Cardiac septum (tissue), 1 donor: ENCODE measurements around the gene NDUFB11. TPM values are rescaled to one million over a fixed set of nuclear protein-coding genes. Genes with fewer than 3 reads are reported as not detected.
A peak's percentile ranks its signal among the peaks of the same experiment; 100 is the strongest.

Source experiments
- DNase-seq: peaks from one replicate; pipeline ENCODE4 v3.0.0-alpha.2; 2020; ENCODE audit warnings: low spot score
- intact Hi-C: fragments of 100-400 bp; cut with DNase I; formaldehyde crosslinking; loops from one replicate; pipeline ENCODE4 v1.14.0; 2022
- long read RNA-seq: library from polyadenylated mRNA; unstranded; transcript quantifications from one replicate; pipeline ENCODE4 v2.0.0, GENCODE V29; 2021
- total RNA-seq: library from RNA; stranded (reverse); fragmentation: NEBNext Ultra II Directional; extraction: Animal tissue kit (Norgen Biotek cat#: 25700); gene quantifications from one replicate; pipeline ENCODE4 v1.2.1, GENCODE V29; 2021
- donor health status: DM: no; HTN: no; CAD: no.

The NDUFB11 gene
- total RNA-seq, result 109 TPM
- long read RNA-seq, transcript NDUFB11-201 (3 exons, 948 nt), result minor isoform, 24 of 81 reads
- long read RNA-seq, transcript NDUFB11-202 (3 exons, 1,388 nt), result major isoform, 56 of 81 reads
- long read RNA-seq, partial matches to known transcripts, result 1 of 81 reads
- long read RNA-seq, other reads (novel, unspliced or antisense), result 0 of 81 reads

GRCh38 chrX:47144626-47145394, at the start of gene NDUFB11, which contains the start of gene RBM10:
NDUFB11 (minus strand) TSS chrX:47144702; CDS start chrX:47144679, 23 bp downstream.
RBM10 (plus strand) TSS chrX:47145221; CDS start chrX:47147482, 2,261 bp downstream.
- intact Hi-C loops, result no loop called here
- DNase-seq, result peak; percentile 96

- DNase-seq, result peak; percentile 98
- intact Hi-C loops, result loop anchor here (1.0 to 10.0 kb wide), 3 partner anchors 193 to 831 kb away; no protein-coding TSS in a partner anchor
These were observed 49.1 kb upstream of the NDUFB11 start, which contains the start of gene UBA1 for GRCh38 chrX:47193475-47194193. UBA1 (plus strand) TSS chrX:47193829; CDS start chrX:47198803, 4,974 bp downstream.

- DNase-seq, result no peak
- intact Hi-C loops, result loop anchor here (10.0 kb wide), 1 partner anchor 833 kb away; no protein-coding TSS in a partner anchor
These were observed 47.4 kb upstream of the NDUFB11 start for GRCh38 chrX:47191806-47192401.

GRCh38 chrX:47191331-47191730, 46.8 kb upstream of the NDUFB11 start:
- intact Hi-C loops, result loop anchor here (10.0 kb wide), 1 partner anchor 833 kb away; no protein-coding TSS in a partner anchor
- no peak for DNase-seq

- intact Hi-C loops, result loop anchor here (10.0 kb wide), 1 partner anchor 834 kb away; no protein-coding TSS in a partner anchor
These were observed 46.2 kb upstream of the NDUFB11 start for GRCh38 chrX:47190445-47191269.

GRCh38 chrX:47189906-47190305, 45.4 kb upstream of the NDUFB11 start:
- no peak for DNase-seq

More at GRCh38 chrX:47190445-47191269, 46.2 kb upstream of the NDUFB11 start:
- DNase-seq, result peak; percentile 92

GRCh38 chrX:47187106-47187677, 42.7 kb upstream of the NDUFB11 start:
- intact Hi-C loops, result no loop called here
- DNase-seq, result no peak

More at GRCh38 chrX:47189906-47190305, 45.4 kb upstream of the NDUFB11 start:
- intact Hi-C loops, result loop anchor here (10.0 kb wide), 1 partner anchor 835 kb away; no protein-coding TSS in a partner anchor

GRCh38 chrX:47186096-47186740, 41.7 kb upstream of the NDUFB11 start:
- no peak for DNase-seq
- intact Hi-C loops, result no loop called here

- no peak for DNase-seq
- intact Hi-C loops, result no loop called here
These were observed 40.7 kb upstream of the NDUFB11 start for GRCh38 chrX:47185241-47185640.

GRCh38 chrX:47184486-47184885, 40.0 kb upstream of the NDUFB11 start:
- intact Hi-C loops, result no loop called here
- DNase-seq, result no peak

- intact Hi-C loops, result no loop called here
- no peak for DNase-seq
These were observed 37.7 kb upstream of the NDUFB11 start for GRCh38 chrX:47182106-47182700.

GRCh38 chrX:47181301-47181700, 36.8 kb upstream of the NDUFB11 start:
- no peak for DNase-seq
- intact Hi-C loops, result no loop called here

- DNase-seq, result no peak
- intact Hi-C loops, result no loop called here
These were observed 35.8 kb upstream of the NDUFB11 start for GRCh38 chrX:47180346-47180745.

GRCh38 chrX:47179928-47180255, 35.4 kb upstream of the NDUFB11 start:
- intact Hi-C loops, result no loop called here

GRCh38 chrX:47179221-47179927, 34.9 kb upstream of the NDUFB11 start:
- DNase-seq, result peak; percentile 82
- intact Hi-C loops, result no loop called here

More at GRCh38 chrX:47179928-47180255, 35.4 kb upstream of the NDUFB11 start:
- DNase-seq, result no peak

- DNase-seq, result no peak
These were observed 33.8 kb upstream of the NDUFB11 start for GRCh38 chrX:47178337-47178736.

GRCh38 chrX:47177079-47177478, 32.6 kb upstream of the NDUFB11 start:
- intact Hi-C loops, result no loop called here
- peak; percentile 35 for DNase-seq

More at GRCh38 chrX:47178337-47178736, 33.8 kb upstream of the NDUFB11 start:
- intact Hi-C loops, result no loop called here
